Activated CD8-positive, alpha-beta T cell treated with anti-CD3 and anti-CD28 coated beads, Interleukin-2, amount 10 ng/mL, durations not matched to agents 7 days and 5 days (primary cell): Measurements from ENCODE around the gene AOPEP. TPM values are rescaled to one million over a fixed set of nuclear protein-coding genes. Genes with fewer than 3 reads are reported as not detected.
"Not testable (repeated sequence)": the region's sequence is repeated elsewhere in the genome, so short reads cannot be mapped to it uniquely, and the experiment has no call there.

Experiments
- ATAC-seq: fragments of 150-1000 bp; cut with Tn5 transposase; one replicate; pipeline ENCODE4 v1.10.0; 2021; ENCODE audit warnings: moderate library complexity
- CTCF ChIA-PET: fragments of 350-600 bp; sonication (Branson Sonifier 250); formaldehyde crosslinking; loops from one replicate; lab custom pipeline; 2021; ENCODE audit warnings: antibody characterized with exemption; lab: Charles Lee
- POLR2A ChIA-PET: fragments of 350-600 bp; sonication (Branson Sonifier 250); formaldehyde crosslinking; loops from one replicate; lab custom pipeline; 2021; ENCODE audit warnings: antibody characterized with exemption; lab: Charles Lee
- DNase-seq: peaks from one replicate; pipeline ENCODE4 v3.0.0-alpha.2; 2020
- H3K27ac Mint-ChIP-seq: one replicate; pipeline ENCODE4 v1.8.0; 2021; ENCODE audit warnings: mild to moderate bottlenecking, mixed read lengths
- H3K27me3 Mint-ChIP-seq: one replicate; pipeline ENCODE4 v1.8.0; 2021; ENCODE audit warnings: low read depth, mixed read lengths
- H3K36me3 Mint-ChIP-seq: one replicate; pipeline ENCODE4 v1.8.0; 2021; ENCODE audit warnings: low read depth, mixed read lengths
- H3K4me1 Mint-ChIP-seq: one replicate; pipeline ENCODE4 v1.8.0; 2021; ENCODE audit warnings: low read depth, mixed read lengths
- H3K4me3 Mint-ChIP-seq: one replicate; pipeline ENCODE4 v1.8.0; 2021; ENCODE audit warnings: mild to moderate bottlenecking, mixed read lengths
- H3K9me3 Mint-ChIP-seq: one replicate; pipeline ENCODE4 v1.8.0; 2022; ENCODE audit warnings: mixed read lengths; ENCODE audit not compliant: insufficient read depth
- total RNA-seq, 2 experiments: library from RNA; stranded (reverse); gene quantifications; one replicate each; pipeline ENCODE4 v1.2.3, GENCODE V29; 2021

The AOPEP gene
- total RNA-seq, 2 experiments from 2014 or later = 7.2 to 8.9 TPM

DNA sequence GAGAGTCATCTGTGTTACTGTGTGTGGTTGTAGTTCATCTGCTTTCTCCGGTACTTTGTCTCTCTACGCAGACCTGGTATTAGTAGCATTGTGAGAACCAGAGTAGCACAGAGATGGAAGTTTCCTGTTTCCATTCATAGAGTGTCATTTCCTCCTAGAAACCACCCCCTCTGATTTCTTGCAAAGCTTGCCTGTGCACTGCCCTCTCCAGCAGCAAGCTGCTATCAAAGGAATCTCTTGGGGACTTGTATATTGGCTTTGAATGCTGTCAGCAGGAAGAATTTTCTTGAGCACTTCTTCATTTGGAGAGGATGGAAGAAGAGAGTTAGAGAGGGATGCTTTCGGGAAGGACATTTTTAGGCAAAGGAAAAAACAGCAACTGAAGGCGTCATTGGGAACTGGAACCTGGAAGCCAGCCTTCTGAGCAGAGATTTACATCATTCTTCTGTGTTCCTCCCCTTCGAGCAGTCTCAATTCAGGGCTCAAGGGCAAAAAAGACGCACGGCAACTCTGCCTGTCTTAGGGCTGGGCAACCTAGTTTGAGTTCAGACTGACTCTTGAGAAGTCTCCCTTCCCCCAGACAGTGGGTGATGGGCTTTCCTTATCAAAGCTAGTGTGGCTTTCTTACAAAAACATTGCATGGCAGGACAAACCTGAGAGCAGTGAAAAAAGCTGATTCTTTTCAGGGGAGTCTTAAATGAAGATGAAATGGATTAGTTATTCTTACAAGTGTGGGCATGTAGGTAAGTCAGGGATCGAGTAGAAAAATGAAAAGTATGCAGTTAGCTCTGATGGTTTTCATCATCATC lies 226.3 kb downstream of the AOPEP start:
- CTCF ChIA-PET = no interaction called here
- Mint-ChIP-seq H3K36me3 (no peaks in the 10 kb centered on the region), H3K27me3 (peaks cover 9% of the 10 kb centered on the region), H3K9me3 (no peaks in the 10 kb centered on the region), H3K27ac (peak overlapping the region; percentile 84), H3K4me1 (peaks cover 32% of the 10 kb centered on the region), H3K4me3 (peak overlapping the region; percentile 32)
- POLR2A ChIA-PET = no interaction called here
- ATAC-seq (peak; percentile 87), DNase-seq (peak; percentile 41)

DNA sequence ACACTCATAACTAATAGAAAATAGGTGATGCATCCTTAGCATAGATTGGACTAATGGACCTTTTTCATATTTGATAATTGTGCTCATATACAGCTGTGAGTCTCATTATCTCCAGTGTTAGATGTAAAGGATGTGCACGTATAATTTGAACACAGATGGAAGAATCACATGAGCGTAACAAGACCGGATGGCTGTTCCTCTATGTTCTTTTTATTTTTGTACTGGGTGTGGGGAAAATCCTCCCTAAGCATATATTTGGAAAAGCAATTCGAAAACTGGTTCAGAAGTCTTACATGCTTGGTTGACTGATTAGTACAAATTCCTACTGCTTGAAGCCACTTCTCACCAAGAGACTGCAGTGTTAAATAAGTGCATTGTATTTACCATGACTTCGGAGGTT lies 230.2 kb downstream of the AOPEP start:
- H3K27ac Mint-ChIP-seq = no peak overlapping the region
- ATAC-seq = no peak
- POLR2A ChIA-PET = no interaction called here
- H3K4me3 Mint-ChIP-seq = no peak overlapping the region
- no peaks in the 10 kb centered on the region for H3K36me3 Mint-ChIP-seq
- no peak for DNase-seq
- CTCF ChIA-PET = no interaction called here
- no peaks in the 10 kb centered on the region for H3K9me3 Mint-ChIP-seq
- no peaks in the 10 kb centered on the region for H3K27me3 Mint-ChIP-seq
- H3K4me1 Mint-ChIP-seq = peaks cover 14% of the 10 kb centered on the region

DNA sequence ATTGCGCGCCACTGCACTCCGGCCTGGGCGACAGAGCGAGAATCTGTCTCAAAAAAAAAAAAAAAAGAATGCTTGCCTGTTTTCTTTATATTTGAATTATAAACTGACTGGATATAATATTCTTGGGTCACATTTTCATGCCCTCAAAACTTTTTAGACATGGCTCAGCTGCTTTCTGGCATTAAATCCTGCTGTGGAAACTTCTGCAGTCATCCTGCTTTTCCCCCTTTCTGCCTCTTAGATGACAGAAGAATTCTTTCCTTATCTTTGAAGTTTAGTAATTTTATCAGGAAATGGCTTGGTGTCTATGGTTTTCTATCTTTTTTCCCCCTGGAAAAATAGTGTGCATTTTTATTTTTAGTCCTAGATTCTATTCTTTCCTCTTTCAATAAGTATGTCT lies 234.5 kb downstream of the AOPEP start:
- POLR2A ChIA-PET = no interaction called here

DNA sequence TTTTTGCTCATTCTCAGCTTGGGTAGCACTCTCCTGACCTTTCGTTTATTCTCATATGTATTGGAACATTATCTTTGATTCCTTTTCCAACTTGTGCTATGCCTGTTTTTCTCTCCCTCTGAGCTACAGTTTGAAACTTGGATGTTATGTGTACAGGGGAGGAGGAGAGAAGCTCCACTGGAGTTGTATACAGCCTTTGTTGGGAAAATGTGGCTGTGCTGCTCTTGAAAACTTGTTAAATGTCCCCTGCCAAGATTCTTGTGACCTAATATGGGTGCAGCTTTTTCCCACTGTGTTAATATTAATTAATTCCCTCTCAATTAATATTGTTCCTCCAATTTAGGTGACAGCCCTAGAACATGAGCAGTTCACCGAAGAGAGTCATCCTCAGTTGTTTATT lies 235.4 kb downstream of the AOPEP start:
- no peaks in the 10 kb centered on the region for H3K4me1 Mint-ChIP-seq
- no peaks in the 10 kb centered on the region for H3K9me3 Mint-ChIP-seq
- POLR2A ChIA-PET = no interaction called here
- DNase-seq (no peak), ATAC-seq (no peak)
- H3K27me3 Mint-ChIP-seq = no peaks in the 10 kb centered on the region
- no peak overlapping the region for H3K4me3 Mint-ChIP-seq
- CTCF ChIA-PET = interaction anchor here (1.1 kb wide), 1 partner anchor 10 kb away, joined by 3 read pairs; no protein-coding TSS in a partner anchor
- no peaks in the 10 kb centered on the region for H3K36me3 Mint-ChIP-seq
- no peak overlapping the region for H3K27ac Mint-ChIP-seq

More for the DNA sequence above, 234.5 kb downstream of the AOPEP start:
- Mint-ChIP-seq H3K27ac (no peak overlapping the region), H3K9me3 (no peaks in the 10 kb centered on the region), H3K4me1 (no peaks in the 10 kb centered on the region), H3K4me3 (no peak overlapping the region), H3K36me3 (no peaks in the 10 kb centered on the region), H3K27me3 (no peaks in the 10 kb centered on the region)
- CTCF ChIA-PET = no interaction called here
- no peak for ATAC-seq
- DNase-seq = no peak

DNA sequence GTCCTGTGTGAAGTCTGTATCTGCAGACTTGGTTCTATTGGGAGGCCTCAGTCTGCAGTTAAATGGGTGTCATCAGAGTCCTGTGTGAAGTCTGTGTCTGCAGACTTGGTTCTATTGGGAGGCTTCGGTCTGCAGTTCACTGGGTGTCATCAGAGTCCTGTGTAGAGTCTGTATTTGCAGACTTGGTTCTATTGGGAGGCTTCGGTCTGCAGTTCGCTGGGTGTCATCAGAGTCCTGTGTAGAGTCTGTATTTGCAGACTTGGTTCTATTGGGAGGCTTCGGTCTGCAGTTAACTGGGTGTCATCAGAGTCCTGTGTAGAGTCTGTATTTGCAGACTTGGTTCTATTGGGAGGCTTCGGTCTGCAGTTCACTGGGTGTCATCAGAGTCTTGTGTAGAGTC lies 239.1 kb downstream of the AOPEP start:
- POLR2A ChIA-PET, DNase-seq, ATAC-seq, H3K27ac Mint-ChIP-seq, H3K4me1 Mint-ChIP-seq, H3K36me3 Mint-ChIP-seq, CTCF ChIA-PET, H3K9me3 Mint-ChIP-seq, H3K4me3 Mint-ChIP-seq, H3K27me3 Mint-ChIP-seq: not testable (repeated sequence)

DNA sequence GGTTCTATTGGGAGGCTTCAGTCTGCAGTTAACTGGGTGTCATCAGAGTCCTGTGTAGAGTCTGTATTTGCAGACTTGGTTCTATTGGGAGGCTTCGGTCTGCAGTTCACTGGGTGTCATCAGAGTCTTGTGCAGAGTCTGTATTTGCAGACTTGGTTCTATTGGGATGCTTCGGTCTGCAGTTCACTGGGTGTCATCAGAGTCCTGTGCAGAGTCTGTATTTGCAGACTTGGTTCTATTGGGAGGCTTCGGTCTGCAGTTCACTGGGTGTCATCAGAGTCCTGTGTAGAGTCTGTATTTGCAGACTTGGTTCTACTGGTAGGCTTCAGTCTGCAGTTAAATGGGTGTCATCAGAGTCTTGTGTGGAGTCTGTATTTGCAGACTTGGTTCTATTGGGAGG lies 239.5 kb downstream of the AOPEP start:
- H3K27me3 Mint-ChIP-seq, CTCF ChIA-PET, H3K4me3 Mint-ChIP-seq: not testable (repeated sequence)

DNA sequence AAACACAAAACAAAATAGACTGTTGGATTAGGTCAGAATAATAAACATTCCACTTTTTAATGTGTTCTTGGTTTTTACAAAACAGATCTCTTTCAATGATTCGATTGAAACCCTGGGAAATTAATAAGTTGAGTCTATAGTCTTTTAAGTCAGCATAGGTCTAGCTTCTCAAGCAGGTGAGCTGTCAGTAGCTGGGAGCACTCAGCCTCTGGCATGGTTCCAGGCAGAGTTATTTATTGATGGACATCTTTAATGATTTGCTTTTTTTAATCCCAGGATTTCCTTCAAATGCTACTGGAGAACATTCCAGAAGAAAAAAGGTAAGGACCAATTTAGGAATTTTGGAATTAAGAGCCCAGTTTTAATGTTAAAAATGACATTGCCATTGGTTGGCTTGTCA lies 241.0 kb downstream of the AOPEP start:
- H3K9me3 Mint-ChIP-seq = no peaks in the 10 kb centered on the region
- no peaks in the 10 kb centered on the region for H3K4me1 Mint-ChIP-seq
- ChIA-PET POLR2A (no interaction called here), CTCF (no interaction called here)
- no peak for DNase-seq
- no peaks in the 10 kb centered on the region for H3K27me3 Mint-ChIP-seq
- no peak overlapping the region for H3K27ac Mint-ChIP-seq
- H3K36me3 Mint-ChIP-seq = no peaks in the 10 kb centered on the region
- no peak overlapping the region for H3K4me3 Mint-ChIP-seq
- no peak for ATAC-seq

More for the DNA sequence above, 239.5 kb downstream of the AOPEP start:
- H3K4me1 Mint-ChIP-seq, ATAC-seq, H3K36me3 Mint-ChIP-seq, POLR2A ChIA-PET, H3K9me3 Mint-ChIP-seq, DNase-seq, H3K27ac Mint-ChIP-seq: not testable (repeated sequence)

DNA sequence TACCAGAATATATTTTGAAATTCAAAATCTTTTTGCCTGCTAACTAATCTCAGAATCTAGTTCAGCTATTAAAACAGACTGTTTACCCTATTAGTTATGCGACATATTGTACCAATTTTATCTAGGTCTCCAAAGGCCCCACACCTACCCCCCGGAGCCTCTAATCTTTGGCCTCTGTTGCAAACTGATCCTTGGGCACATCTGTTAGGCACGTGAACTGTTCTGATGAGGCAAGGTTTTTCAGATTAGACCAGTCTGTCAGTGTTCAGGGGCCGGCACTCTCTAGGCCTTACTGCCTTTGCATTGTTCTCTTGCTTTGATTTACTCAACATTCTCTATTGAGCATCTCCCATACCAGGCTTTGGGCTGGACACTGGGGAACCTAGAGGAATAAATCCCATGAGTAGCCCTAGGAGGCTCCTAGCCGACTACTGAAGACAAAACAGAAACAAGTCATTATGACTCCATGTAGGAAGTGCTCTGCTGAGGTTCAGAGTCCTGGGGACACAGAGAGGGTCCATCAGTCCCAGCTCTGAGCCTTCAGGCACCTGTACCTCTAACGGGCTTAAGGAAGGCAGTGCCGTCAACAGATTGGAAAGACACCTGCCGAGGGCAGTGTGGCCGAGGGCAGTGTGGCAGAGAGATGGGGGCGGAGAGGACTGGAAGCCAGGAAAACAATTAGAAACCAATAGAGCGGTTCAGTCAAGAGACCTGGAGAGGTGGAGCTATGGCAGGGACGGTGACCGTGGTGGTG lies 245.1 kb downstream of the AOPEP start:
- H3K27me3 Mint-ChIP-seq = no peaks in the 10 kb centered on the region
- no peak for ATAC-seq
- no peaks in the 10 kb centered on the region for H3K4me1 Mint-ChIP-seq
- H3K36me3 Mint-ChIP-seq = no peaks in the 10 kb centered on the region
- no peak overlapping the region for H3K4me3 Mint-ChIP-seq
- no peak for DNase-seq
- no peak overlapping the region for H3K27ac Mint-ChIP-seq
- no peaks in the 10 kb centered on the region for H3K9me3 Mint-ChIP-seq
- POLR2A ChIA-PET = no interaction called here
- CTCF ChIA-PET = interaction anchor here (0.7 kb wide), 1 partner anchor 10 kb away, joined by 3 read pairs; no protein-coding TSS in a partner anchor

DNA sequence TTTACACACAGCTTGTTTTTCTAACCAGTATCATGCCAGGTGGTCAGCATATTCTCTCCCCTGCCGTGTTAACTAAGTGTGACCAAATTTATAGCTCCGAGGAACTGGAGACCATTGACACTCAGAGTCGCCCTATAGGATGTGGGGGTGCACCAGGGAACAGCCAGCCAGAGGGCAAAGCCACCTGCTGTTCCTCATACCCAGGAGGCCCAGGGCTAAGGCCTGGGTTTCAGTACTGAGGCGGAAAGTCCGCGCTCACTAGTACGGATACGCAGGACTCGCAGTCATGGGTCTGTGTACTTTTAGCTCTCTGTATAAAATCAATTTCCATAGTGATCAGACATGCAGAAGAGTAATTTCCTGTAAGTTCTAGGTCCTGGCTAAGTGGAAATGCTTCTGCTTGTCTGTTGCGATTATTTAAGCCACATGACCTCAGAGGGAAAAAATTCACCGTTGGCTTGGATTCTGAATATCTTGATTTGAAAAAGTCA lies 247.0 kb downstream of the AOPEP start:
- POLR2A ChIA-PET = no interaction called here
- ATAC-seq = no peak
- no peaks in the 10 kb centered on the region for H3K4me1 Mint-ChIP-seq
- no peak overlapping the region for H3K4me3 Mint-ChIP-seq
- no peaks in the 10 kb centered on the region for H3K27me3 Mint-ChIP-seq
- no peak overlapping the region for H3K27ac Mint-ChIP-seq
- no peak for DNase-seq
- H3K36me3 Mint-ChIP-seq = no peaks in the 10 kb centered on the region
- no peaks in the 10 kb centered on the region for H3K9me3 Mint-ChIP-seq
- CTCF ChIA-PET = no interaction called here

DNA sequence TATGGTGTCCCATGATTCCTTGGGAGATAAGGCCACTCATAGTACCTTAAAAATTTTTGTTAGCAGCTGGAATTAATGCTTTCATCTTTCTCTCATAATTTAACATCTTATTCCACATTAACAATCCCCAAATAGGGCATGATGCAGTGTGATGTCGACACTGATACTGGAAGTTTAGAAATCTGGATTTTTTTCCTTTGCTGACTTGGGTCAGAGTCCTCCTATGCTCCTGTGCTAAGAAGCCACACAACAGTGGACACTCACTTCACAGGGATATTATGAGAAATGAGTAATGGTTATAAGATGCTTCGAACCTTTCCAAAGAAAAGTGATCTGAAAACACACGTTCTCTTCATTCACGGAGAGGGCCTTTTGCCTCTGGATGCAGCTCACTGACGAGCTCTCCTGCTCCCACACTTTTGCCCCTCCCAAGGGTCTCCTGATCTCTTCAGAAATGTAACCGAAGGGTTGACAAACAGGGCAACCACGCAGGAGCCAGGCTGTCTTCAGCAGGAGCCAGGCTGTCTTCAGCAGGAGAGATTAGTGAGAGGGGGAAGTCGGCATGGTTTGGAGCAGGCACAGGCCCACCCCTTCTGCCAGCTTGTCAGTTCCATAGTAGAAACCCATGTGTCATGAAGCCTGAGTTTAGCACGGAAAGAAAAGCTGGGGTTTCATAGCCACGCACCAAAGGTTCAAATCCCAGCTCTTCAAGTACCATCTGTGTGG lies 247.8 kb downstream of the AOPEP start:
- no peak for DNase-seq
- H3K4me1 Mint-ChIP-seq = no peaks in the 10 kb centered on the region
- H3K9me3 Mint-ChIP-seq = no peaks in the 10 kb centered on the region
- ATAC-seq = no peak
- no peaks in the 10 kb centered on the region for H3K27me3 Mint-ChIP-seq
- H3K27ac Mint-ChIP-seq = no peak overlapping the region
- ChIA-PET CTCF (no interaction called here), POLR2A (no interaction called here)
- H3K36me3 Mint-ChIP-seq = no peaks in the 10 kb centered on the region
- no peak overlapping the region for H3K4me3 Mint-ChIP-seq

DNA sequence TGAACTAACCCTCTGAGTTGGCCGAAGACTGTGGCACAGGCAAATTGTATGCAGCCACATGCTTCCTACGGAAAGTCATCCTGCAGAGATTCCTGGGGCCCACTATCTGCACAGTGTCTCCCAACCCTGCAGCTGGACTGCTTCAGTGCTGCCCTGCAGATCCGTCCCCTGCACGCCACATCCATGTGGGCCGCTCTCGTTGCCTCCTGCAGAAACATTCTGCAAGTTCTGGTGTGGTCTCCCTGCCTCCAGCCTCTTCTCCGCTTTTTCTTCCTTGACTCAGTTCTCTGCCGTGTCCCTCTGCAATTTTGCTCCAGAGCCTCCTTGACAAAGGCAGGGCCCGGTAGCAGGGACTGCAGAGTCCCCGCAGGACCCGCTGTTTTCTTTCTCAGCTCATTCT lies 249.0 kb downstream of the AOPEP start:
- DNase-seq (no peak), ATAC-seq (no peak)
- H3K4me1 Mint-ChIP-seq = no peaks in the 10 kb centered on the region
- H3K27ac Mint-ChIP-seq = no peak overlapping the region
- ChIA-PET POLR2A (no interaction called here), CTCF (no interaction called here)
- no peaks in the 10 kb centered on the region for H3K9me3 Mint-ChIP-seq
- no peaks in the 10 kb centered on the region for H3K36me3 Mint-ChIP-seq
- no peaks in the 10 kb centered on the region for H3K27me3 Mint-ChIP-seq
- no peak overlapping the region for H3K4me3 Mint-ChIP-seq

DNA sequence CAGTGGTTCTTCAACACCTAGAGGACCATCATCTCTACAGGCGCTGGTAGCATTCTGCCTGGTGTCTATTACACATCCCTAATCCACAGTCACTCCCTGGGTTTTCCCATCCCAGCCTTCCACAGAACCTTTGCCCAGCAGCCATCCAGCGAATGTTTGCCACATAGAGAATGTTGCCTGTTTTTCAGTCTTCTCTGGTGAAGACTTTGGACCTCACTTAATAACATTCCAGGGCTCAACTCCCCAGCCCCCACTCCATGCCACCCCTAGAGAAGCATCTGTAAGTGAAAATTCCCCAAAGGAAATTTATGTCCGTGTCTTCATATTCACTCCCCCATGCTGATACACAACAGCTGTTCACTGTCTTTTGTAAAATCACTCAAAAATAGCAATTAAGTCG lies 249.6 kb downstream of the AOPEP start:
- POLR2A ChIA-PET = no interaction called here
- no peaks in the 10 kb centered on the region for H3K36me3 Mint-ChIP-seq
- CTCF ChIA-PET = no interaction called here
- no peaks in the 10 kb centered on the region for H3K9me3 Mint-ChIP-seq
- no peak for ATAC-seq
- no peak overlapping the region for H3K4me3 Mint-ChIP-seq
- H3K27me3 Mint-ChIP-seq = no peaks in the 10 kb centered on the region
- no peak overlapping the region for H3K27ac Mint-ChIP-seq
- DNase-seq = no peak
- H3K4me1 Mint-ChIP-seq = no peaks in the 10 kb centered on the region
